ENCODE results near the gene NDUFA6.
A peak's percentile ranks its signal among the peaks of the same experiment; 100 is the strongest.
"Not testable (repeated sequence)": the region's sequence is repeated elsewhere in the genome, so short reads cannot be mapped to it uniquely, and the experiment has no call there.

NDUFA6 gene

DNA sequence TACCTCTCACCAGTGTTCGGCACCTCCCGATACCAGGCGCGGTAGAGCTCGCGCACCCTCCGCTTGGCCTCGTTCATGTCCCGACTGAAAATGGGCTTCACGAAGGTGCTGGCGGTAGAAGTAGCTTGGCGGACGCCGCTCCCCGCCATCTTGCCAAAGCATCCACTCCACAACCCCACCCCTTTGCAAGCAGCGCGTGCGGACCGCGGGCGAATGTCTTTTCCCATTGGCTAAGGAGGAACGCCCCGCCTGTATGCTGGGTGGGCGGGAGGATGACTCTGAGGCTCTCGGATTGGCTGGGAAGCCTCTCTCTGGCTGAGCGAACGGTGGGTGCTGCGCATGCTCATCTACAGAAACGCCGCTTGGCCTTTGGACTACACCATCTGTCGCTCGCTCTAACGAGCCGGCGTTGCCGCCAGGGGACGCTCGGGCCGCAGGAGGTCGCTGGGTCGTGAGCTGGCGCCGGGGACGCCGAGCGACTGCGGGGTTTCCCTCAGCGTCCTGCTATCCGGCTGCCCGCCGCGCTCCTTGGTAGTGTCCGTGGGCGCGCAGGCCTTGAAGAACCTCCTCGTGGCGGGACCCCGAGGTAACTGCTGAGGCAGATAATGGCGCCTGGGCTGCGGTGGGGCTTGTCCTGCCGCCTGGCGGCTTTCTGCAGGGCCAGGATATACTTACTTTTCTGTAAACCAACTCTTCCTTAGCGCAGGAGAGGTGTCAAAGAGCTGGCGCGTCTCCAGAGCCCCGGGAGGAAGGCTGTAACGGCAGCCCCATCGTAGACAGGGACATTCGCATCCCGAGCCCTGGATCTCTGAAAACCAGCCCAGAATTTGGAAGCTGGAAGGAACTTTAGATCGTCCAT is at the start of gene NDUFA6:
NDUFA6 (minus strand) TSS at position 177 of the 859 bp plus-strand sequence; CDS start at position 149, 28 bp downstream.
- DNase-seq (ENCODE audit: low read depth in 2 of 3, low spot score in 1 of 3), result peak; percentile 95 to 98 (median 98)

GRCh38 chr22:42140153-42140552 is 49.6 kb upstream of the NDUFA6 start:
- DNase-seq (ENCODE audit: low read depth in 2 of 3, low spot score in 1 of 3), result not testable (repeated sequence)

GRCh38 chr22:42139508-42139907 is 48.9 kb upstream of the NDUFA6 start:
- DNase-seq (ENCODE audit: low read depth in 2 of 3, low spot score in 1 of 3), result not testable (repeated sequence)

DNA sequence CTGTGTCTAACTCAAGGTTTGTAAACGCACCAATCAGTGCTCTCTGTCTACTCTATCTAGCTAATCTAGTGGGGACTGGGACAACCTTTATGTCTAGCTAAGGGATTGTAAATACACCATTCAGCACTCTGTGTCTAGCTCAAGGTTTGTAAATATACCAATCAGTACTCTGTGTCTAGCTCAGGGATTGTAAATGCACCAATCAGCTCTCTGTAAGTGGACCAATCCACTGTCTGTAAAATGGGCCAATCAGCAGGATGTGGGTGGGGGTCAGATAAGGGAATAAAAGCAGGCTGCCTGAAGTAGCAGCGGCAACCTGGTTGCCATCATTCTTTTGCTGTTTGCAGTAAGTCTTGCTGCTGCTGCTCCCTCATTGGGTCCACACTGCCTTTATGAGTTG is 48.4 kb upstream of the NDUFA6 start:
- no peak for DNase-seq (ENCODE audit: low read depth in 2 of 3, low spot score in 1 of 3)

DNA sequence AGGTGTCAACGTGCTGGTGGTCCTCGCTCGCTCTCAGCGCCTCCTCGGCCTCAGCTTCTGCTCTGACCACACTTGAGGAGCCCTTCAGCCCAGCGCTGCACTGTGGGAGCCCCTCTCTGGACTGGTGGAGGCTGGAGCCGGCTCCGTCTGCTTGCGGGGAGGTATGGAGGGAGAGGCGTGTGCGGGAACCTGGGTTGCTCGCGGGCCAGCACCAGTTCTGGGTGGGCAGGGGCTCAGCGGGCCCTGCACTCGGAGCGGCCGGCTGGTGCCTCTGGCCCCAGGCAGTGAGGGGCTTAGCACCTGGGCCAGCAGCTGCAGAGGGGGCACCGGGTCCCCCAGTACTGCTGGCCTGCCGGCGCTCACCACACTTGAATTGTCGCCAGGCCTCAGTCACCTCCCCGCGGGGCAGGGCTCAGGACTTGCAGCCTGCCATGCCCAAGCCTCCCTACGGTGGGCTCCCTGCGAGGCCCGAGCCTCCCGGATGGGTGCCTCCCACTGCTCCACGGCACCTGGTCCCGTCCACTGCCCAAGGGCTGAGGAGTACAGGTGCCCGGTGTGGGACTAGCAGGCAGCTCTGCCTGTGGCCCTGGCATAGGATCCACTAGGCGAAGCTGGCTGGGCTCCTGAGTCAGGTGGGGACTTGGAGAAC is 47.7 kb upstream of the NDUFA6 start:
- no peak for DNase-seq (ENCODE audit: low read depth in 2 of 3, low spot score in 1 of 3)

DNA sequence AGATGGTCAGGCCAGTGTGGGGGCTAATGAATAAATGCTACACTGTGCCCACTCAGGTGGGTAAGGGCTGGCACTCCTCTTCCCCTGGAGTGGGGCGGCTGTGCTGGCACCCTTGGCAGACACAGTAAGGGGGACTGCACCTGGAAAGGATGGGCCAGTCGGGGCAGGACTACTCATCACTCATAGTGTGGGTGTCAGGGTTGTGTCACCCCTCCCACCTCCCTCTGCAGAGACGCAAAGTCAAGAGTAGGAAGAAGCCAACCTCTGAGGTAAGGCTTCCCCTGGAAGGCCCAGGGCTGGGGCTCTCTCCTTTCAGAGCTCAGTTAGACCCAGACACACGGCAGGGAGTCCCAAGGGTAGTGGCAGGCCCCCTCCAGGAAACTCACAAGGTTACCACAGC is 45.1 kb upstream of the NDUFA6 start:
- not testable (repeated sequence) for DNase-seq (ENCODE audit: low read depth in 2 of 3, low spot score in 1 of 3)

GRCh38 chr22:42134100-42135020 is 43.8 kb upstream of the NDUFA6 start:
- DNase-seq (ENCODE audit: low read depth in 2 of 3, low spot score in 1 of 3), result no peak

DNA sequence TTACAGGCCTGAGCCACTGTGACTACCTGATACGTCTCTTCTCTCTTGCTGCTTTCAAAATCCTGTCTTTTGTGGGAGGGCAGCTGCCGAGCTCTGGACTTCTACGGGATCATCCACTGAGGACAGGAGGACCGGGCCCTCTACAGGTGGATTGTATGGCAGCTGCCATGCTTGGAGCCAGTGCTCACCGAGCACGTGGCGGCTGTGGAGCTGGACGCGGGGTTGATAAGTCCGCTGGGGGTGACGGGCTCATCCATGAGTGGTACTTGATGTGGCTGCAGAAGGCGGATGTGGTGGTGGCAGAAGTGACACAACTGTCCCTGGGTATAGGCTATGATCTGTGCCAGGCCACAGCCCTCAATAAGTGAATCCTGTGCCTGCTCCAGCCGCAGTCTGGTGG is 41.9 kb upstream of the NDUFA6 start:
- DNase-seq (ENCODE audit: low read depth in 2 of 3, low spot score in 1 of 3), result no peak

DNA sequence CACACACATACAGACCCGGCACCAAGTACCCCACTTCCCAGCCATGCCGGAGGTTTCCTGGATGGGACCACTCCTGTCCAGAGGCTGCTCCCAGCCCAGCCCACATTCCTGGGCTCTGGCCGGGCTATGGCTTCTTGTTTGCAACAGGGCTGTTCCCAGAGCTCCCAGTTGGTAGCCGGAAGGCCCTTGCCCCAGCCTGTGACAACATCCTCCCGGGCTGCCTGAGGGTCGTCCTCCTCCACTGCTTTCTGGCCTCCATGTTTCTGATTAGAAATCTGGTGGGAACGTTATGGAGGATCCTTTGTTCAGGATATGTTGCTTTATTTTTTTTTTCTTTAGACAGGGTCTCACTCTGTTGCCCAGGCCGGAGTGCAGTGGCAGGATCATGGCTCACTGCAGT is 41.0 kb upstream of the NDUFA6 start:
- DNase-seq (ENCODE audit: low read depth in 2 of 3, low spot score in 1 of 3), result no peak

DNA sequence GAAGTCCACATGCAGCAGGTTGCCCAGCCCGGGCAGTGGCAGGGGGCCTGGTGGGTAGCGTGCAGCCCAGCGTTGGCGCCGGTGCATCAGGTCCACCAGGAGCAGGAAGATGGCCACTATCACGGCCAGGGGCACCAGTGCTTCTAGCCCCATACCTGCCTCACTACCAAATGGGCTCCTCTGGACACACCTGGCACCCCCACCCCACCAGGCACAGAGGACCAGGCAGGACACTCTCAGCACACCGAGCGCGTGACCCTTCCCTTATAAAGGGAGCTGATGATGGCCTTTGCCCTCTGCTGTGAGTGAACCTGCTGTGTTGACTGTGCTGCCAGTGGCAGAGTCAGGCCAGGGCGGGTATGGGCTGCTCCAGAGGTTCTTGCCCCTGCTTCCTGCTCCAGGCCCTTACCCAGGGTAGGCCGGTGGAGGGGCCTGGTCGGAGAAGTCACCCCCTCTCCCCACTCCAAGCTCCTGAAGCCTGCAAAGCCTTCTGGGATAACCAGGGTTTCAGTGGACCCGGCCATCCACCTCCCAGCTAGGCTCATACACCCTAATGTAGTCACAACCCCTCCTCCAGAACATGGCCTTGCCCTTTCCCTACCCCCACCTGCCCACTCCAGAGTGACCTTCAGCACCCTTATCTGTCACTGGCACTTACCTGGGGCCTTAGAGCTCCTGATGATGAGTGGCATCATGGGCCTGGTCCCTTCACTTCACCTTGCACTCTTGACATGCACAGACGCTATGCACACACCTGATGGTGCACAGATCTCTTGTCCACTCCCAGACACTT is 40.3 kb upstream of the NDUFA6 start, which contains the start of gene CYP2D6:
CYP2D6 (minus strand) TSS at position 172 of the 793 bp plus-strand sequence; CDS start at position 153, 19 bp downstream.
- DNase-seq (ENCODE audit: low read depth in 2 of 3, low spot score in 1 of 3), result not testable (repeated sequence)

DNA sequence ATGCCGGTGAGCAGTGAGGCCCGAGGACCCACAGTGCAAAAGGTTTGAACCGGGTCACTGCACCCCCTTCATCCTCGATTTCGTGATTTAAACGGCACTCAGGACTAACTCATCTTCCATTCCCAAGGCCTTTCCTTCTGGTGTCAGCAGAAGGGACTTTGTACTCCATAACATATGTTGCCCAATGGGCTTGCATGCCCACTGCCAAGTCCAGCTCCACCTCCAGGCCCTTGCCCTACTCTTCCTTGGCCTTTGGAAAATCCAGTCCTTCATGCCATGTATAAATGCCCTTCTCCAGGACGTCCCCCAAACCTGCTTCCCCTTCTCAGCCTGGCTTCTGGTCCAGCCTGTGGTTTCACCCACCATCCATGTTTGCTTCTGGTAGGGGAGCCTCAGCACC is 39.6 kb upstream of the NDUFA6 start:
- DNase-seq (ENCODE audit: low read depth in 2 of 3, low spot score in 1 of 3), result not testable (repeated sequence)

DNA sequence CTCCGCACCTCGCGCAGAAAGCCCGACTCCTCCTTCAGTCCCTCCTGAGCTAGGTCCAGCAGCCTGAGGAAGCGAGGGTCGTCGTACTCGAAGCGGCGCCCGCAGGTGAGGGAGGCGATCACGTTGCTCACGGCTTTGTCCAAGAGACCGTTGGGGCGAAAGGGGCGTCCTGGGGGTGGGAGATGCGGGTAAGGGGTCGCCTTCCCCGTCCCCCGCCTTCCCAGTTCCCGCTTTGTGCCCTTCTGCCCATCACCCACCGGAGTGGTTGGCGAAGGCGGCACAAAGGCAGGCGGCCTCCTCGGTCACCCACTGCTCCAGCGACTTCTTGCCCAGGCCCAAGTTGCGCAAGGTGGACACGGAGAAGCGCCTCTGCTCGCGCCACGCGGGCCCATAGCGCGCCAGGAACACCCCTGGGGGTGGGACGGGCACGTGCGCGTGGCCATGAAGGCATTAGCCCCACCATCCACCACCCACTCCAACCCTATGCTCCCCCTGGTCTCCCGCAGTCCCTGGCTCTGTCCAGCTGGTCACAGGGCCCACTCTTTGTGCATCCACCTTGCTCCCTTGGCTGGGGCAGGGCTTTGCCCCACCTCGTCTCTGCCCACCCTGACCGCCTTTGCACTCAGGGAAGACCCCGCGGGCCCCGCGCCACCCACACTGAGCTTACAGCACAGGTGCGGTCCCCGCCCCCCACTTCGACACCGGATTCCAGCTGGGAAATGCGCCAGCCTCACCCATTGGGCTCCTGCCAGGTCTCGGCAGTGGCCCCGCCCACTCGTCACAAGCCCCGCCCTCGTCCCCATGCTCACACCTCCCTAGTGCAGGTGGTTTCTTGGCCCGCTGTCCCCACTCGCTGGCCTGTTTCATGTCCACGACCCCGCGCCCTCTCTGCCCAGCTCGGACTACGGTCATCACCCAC is 38.5 kb upstream of the NDUFA6 start:
- DNase-seq (ENCODE audit: low read depth in 2 of 3, low spot score in 1 of 3), result not testable (repeated sequence)

DNA sequence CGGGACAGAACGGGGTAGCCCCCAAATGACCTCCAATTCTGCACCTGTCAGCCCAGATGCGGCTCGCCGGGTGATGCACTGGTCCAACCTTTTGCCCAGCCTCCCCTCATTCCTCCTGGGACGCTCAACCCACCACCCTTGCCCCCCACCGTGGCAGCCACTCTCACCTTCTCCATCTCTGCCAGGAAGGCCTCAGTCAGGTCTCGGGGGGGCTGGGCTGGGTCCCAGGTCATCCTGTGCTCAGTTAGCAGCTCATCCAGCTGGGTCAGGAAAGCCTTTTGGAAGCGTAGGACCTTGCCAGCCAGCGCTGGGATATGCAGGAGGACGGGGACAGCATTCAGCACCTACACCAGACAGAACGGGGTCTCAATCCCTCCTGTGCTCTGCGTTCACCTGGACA is 37.4 kb upstream of the NDUFA6 start:
- DNase-seq (ENCODE audit: low read depth in 2 of 3, low spot score in 1 of 3), result not testable (repeated sequence)

GRCh38 chr22:42127606-42128005 is 37.0 kb upstream of the NDUFA6 start:
- DNase-seq (ENCODE audit: low read depth in 2 of 3, low spot score in 1 of 3), result no peak

GRCh38 chr22:42123529-42123928 is 33.0 kb upstream of the NDUFA6 start:
- not testable (repeated sequence) for DNase-seq (ENCODE audit: low read depth in 2 of 3, low spot score in 1 of 3)

DNA sequence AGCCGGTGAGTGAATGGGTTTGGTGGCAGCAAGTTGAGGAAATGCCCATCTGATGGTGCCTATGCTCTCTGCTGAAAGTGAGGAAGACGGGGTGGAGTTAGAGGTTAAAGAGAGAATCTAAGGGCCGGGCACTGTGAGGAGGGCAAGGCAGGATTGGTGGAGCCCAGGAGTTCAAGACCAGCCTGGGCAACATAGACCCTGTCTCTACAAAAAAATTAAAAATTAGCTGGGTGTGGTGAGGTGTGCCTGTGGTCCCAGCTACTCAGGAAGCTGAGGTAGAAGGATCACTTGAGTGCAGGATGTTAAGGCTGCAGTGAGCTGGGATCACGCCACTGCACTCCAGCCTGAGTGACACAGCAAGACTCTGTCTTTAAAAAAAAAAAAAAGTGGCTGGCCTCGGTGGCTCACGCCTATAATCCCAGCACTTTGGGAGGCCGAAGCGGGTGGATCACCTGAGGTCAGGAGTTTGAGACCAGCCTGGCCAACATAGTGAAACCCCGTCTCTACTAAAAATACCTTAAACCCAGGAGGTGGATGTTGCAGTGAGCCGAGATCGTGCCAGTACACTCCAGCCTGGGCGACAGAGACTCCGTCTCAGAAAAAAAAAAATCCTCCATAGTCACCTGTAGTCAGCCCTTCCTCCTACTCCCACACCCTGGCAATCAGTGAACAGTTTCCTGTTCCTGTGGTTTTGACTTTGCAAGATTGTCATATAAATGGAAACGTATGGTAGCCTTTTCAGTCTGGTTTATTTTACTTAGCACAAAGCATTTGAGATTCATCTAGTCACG is 29.9 kb upstream of the NDUFA6 start:
- peak in 1 of 3 donors; percentile 37 for DNase-seq (ENCODE audit: low read depth in 2 of 3, low spot score in 1 of 3)

DNA sequence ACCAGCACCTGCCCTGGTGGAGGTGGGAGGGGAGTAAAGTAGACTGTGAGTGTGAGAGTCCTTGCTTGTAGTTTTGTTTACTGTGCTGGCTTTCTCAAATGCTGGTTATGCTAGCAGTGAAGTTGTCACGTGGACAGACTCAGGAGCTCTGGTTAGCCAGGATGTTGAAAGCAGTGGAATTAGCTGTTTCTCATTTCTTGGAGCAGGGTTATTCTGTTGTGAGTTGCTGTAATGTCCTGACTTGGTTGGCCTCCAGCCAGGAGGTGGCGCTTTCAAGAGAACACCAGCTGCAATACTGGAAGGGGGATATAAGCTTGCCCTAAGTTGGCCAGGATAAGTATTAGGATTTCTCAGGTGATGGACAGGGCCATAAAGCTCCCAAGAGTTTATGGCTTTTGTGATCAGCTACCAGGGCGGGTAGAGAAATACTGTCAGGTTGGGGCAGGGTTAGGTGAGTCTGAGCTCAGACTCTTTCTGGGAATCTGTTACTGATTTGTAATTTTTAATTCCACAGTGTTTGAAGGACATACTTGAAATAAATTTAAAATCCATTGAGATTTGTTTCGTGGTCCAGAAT is 26.4 kb upstream of the NDUFA6 start:
- no peak for DNase-seq (ENCODE audit: low read depth in 2 of 3, low spot score in 1 of 3)

DNA sequence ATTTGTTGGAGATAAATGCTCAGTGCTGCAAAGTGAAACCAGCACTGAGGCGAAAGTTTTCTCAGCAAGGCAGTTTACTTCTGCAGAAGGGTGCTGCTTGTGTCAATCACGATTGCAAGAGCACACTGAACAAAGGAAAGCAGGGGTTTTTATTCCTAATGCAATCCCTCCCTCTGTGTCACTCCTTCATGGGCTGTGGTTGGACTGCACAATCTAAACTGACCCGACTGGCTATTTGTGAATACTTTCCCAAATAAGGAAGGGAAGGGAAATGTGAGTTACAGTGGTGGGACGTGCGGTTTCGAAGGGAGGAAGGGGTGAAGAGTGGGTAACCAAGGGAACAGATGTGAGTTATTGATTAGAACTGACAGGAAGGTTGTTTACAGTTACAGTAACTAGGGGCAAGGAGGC is 24.9 kb upstream of the NDUFA6 start:
- DNase-seq (ENCODE audit: low read depth in 2 of 3, low spot score in 1 of 3), result not testable (repeated sequence)
